Measurements from ENCODE around the gene NAV1. TPM values are rescaled to one million over a fixed set of nuclear protein-coding genes. Genes with fewer than 3 reads are reported as not detected.
A peak's percentile ranks its signal among the peaks of the same experiment; 100 is the strongest.

Gene NAV1
- total RNA-seq, 4 donors from 2014 or later: 17.4 to 36.9 (median 25.5) TPM

DNA sequence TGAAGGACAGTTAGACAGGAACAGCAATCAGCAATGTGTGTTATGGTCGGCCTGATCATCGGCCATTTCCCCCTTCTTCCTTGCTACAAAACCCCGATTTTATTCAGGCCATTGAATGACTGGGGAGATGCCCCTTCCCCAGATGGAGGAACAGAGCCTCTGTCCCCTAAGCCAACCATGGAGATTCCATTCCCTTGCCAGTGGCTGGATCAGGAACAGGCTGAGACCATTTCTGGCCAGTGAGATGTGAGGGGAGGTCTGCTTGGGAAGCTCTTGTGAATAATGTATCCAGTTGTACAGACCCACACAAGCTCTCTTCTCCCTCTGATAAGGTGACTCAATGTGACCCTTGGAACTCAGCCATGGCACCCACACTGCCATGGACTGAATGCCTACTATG lies 39.7 kb upstream of the NAV1 start:
- WGBS: 90% methylated on average over 3 of the region's 3 CpGs
- no peak overlapping the region for H3K27ac ChIP-seq
- TF ChIP-seq POLR2A (IDR thresholded peaks at IDR 0.05): no peak
- peaks cover 88% of the 10 kb centered on the region for H3K4me1 ChIP-seq
- no peak for DNase-seq (ENCODE audit: low spot score in 2 of 2)
- H3K27me3 ChIP-seq: no peaks in the 10 kb centered on the region
- no peak overlapping the region for H3K4me3 ChIP-seq
- no peaks in the 10 kb centered on the region for H3K9me3 ChIP-seq
- H3K36me3 ChIP-seq: peaks cover 5% of the 10 kb centered on the region

DNA sequence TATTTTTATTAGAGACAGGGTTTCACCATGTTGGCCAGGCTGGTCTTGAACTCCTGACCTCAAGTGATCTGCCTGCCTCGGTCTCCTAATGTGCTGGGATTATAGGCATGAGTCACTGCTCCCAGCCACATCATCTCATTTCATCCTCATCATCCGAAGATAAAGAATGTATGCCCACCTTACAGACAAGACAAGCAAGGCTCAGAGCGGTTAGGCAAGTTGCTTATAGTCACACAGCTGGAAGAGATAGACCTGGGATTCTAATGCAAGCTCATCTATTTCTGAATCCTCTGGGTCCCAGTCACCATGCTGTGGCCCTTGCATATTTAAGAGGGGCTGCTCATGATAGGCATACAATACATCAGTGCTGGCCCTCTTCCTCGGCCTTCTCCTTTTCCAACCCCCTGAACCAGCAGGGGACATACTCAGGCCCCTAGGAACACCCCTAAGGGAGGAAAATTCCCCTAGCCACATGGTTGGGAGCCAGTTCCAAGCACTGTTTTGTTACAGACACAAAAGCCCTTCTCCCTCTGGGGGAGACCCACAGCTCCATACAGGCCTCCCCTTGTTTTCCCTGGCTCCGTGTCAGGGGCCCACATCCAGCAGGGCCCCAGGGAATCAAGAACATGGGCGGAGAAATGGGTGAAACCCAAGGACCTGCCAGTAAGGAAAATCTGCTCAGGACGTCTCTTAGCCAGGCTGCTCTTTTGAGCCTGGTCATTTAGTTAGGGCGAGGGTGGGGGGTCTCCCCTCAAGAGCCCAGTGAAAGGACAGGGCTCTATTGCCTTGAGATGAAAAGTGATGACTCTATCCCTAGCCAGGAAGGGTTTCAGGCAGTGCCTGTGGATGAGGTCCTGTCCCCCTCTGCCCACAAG lies 38.9 kb upstream of the NAV1 start:
- peak overlapping the region; percentile 3 for H3K4me3 ChIP-seq
- no peaks in the 10 kb centered on the region for H3K27me3 ChIP-seq
- H3K36me3 ChIP-seq: peaks cover 5% of the 10 kb centered on the region
- TF ChIP-seq, protein P1, sequence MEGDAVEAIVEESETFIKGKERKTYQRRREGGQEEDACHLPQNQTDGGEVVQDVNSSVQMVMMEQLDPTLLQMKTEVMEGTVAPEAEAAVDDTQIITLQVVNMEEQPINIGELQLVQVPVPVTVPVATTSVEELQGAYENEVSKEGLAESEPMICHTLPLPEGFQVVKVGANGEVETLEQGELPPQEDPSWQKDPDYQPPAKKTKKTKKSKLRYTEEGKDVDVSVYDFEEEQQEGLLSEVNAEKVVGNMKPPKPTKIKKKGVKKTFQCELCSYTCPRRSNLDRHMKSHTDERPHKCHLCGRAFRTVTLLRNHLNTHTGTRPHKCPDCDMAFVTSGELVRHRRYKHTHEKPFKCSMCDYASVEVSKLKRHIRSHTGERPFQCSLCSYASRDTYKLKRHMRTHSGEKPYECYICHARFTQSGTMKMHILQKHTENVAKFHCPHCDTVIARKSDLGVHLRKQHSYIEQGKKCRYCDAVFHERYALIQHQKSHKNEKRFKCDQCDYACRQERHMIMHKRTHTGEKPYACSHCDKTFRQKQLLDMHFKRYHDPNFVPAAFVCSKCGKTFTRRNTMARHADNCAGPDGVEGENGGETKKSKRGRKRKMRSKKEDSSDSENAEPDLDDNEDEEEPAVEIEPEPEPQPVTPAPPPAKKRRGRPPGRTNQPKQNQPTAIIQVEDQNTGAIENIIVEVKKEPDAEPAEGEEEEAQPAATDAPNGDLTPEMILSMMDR (IDR thresholded peaks at IDR 0.05): no peak
- TF ChIP-seq EP300 (IDR thresholded peaks at IDR 0.05) (no peak), POLR2AphosphoS5 (IDR thresholded peaks at IDR 0.05) (no peak), POLR2A (IDR thresholded peaks at IDR 0.05) (no peak)
- H3K27ac ChIP-seq: peak overlapping the region; percentile 80
- no peaks in the 10 kb centered on the region for H3K9me3 ChIP-seq
- DNase-seq (ENCODE audit: low spot score in 2 of 2): no peak
- 45% methylated on average over 8 of the region's 8 CpGs for WGBS
- H3K4me1 ChIP-seq: peaks cover 88% of the 10 kb centered on the region

DNA sequence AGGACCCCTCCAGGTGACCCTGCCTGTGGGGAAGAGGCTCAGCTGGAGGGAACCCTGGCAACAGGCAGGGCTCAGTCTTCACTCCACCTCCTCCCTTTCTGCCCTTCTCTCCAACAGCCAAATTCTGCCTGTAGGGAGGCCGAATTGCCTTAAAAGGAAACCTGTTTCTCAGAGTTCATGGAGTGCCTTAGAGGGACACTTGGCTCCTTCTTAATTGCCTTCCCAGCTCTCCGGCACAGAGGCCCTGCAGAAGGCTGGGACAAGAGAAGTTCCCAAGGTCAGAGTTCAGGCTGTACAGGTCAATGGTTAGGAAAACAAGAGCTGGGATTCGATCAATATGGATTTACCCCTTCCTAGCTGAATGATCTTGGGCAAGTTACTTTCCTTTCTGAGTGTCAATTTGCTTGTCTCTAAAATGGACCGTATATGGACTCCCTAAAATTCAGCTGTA lies 38.2 kb upstream of the NAV1 start:
- H3K9me3 ChIP-seq: no peaks in the 10 kb centered on the region
- peak overlapping the region; percentile 80 for H3K27ac ChIP-seq
- no peaks in the 10 kb centered on the region for H3K27me3 ChIP-seq
- peak overlapping the region; percentile 3 for H3K4me3 ChIP-seq
- no peak for DNase-seq (ENCODE audit: low spot score in 2 of 2)
- 46% methylated on average over 4 of the region's 4 CpGs for WGBS
- peaks cover 88% of the 10 kb centered on the region for H3K4me1 ChIP-seq
- TF ChIP-seq POLR2A (IDR thresholded peaks at IDR 0.05) (no peak), EP300 (IDR thresholded peaks at IDR 0.05) (no peak), POLR2AphosphoS5 (IDR thresholded peaks at IDR 0.05) (no peak)
- TF ChIP-seq, protein P1 (IDR thresholded peaks at IDR 0.05): no peak
- peaks cover 5% of the 10 kb centered on the region for H3K36me3 ChIP-seq

DNA sequence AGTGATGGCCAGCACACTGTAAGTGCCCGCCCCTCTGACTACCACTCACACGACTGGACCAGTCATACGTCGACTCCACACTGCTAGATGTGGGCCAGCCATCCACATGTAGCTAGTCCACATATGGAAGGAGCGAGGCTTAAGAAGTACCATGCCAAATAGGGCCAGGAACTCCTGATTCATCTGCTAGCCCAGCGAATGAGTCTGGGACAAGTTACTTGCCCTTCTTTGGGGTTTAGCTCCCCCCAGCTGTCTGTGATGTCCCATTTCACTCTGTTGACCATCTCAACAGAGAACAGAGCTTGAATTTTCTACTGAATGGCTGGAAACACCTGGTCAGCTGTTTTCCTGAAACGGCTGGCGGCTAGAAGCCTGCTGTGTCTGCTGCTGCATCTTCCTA lies 37.8 kb upstream of the NAV1 start:
- no peak for DNase-seq (ENCODE audit: low spot score in 2 of 2)
- no peak for TF ChIP-seq POLR2A (IDR thresholded peaks at IDR 0.05)
- TF ChIP-seq, protein P1 (IDR thresholded peaks at IDR 0.05): no peak
- TF ChIP-seq EP300 (IDR thresholded peaks at IDR 0.05): no peak
- TF ChIP-seq POLR2AphosphoS5 (IDR thresholded peaks at IDR 0.05): no peak
- H3K4me1 ChIP-seq: peaks cover 88% of the 10 kb centered on the region
- no peaks in the 10 kb centered on the region for H3K27me3 ChIP-seq
- WGBS: 76% methylated on average over 8 of the region's 8 CpGs
- H3K27ac ChIP-seq: peak overlapping the region; percentile 80
- H3K36me3 ChIP-seq: peaks cover 5% of the 10 kb centered on the region
- H3K9me3 ChIP-seq: no peaks in the 10 kb centered on the region
- no peak overlapping the region for H3K4me3 ChIP-seq

DNA sequence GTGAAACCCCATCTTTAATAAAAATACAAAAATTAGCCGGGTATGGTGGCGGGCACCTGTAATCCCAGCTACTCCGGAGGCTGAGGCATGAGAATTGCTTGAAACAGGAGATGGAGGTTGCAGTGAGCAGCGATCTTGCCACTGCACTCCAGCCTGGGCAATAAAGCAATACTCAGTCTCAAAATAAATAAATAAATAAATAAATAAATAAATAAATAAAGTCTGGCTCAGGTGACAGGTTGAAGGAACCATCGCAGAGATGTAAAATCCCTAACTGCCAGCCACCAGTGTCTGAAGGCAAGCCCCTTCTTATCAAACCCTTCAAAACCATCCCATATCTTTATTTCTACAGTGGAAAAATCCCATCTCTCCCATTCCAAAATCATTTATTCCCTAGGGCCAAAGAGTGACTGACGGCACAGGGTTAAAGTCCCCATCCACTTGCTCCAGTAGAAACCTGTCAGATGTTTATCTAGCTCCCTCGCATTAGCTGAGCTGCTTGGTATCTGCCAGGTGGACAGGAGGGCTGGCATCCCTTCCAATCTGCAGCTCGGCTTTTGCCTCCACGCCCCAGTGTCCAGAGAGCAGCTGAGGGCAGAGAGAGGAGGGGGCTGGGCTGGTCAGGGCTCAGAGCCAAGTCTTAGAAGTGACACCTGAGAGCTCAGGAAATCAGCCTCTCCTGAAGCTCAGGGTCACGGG lies 37.0 kb upstream of the NAV1 start:
- no peak for DNase-seq (ENCODE audit: low spot score in 2 of 2)
- no peak overlapping the region for H3K4me3 ChIP-seq
- no peaks in the 10 kb centered on the region for H3K27me3 ChIP-seq
- WGBS: 72% methylated on average over 10 of the region's 10 CpGs
- TF ChIP-seq, protein P1 (IDR thresholded peaks at IDR 0.05): no peak
- TF ChIP-seq POLR2A (IDR thresholded peaks at IDR 0.05) (no peak), EP300 (IDR thresholded peaks at IDR 0.05) (no peak), POLR2AphosphoS5 (IDR thresholded peaks at IDR 0.05) (no peak)
- H3K36me3 ChIP-seq: peaks cover 5% of the 10 kb centered on the region
- H3K4me1 ChIP-seq: peaks cover 85% of the 10 kb centered on the region
- peak overlapping the region; percentile 80 for H3K27ac ChIP-seq
- no peaks in the 10 kb centered on the region for H3K9me3 ChIP-seq

Measured in suprapubic skin (tissue), 4 donors.